Measurements from ENCODE around the gene DDX49.

Gene DDX49

DNA sequence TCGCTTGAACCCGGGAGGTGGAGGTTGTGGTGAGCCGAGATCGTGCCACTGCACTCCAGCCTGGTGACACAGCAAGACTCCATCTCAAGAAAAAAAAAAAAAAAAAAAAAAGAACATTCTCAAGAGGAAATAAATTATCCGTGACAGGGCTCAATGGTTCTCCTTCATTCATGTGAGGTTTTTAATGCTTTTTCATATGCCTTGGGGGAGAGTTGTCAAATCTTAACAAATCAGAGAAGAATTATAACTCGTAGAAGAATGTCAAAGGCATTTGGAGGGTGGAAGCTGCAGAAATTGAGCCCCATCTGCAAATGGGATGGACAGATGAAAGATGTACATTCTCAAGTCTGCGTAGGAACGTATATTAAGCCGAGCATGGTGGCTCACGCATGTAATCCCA lies 56.4 kb downstream of the DDX49 start:
- Histone ChIP-seq H3K27me3 (ENCODE audit: control insufficient read depth, insufficient read depth, low read length, poor library complexity, severe bottlenecking) (no peaks in the 10 kb centered on the region), H3K4me3 (ENCODE audit: insufficient read depth, low read depth, low read length) (no peak overlapping the region), H3K27ac (ENCODE audit: insufficient read depth, low read depth, low read length, poor library complexity, severe bottlenecking) (no peak overlapping the region), H3K9me3 (ENCODE audit: control insufficient read depth, low read length) (no peaks in the 10 kb centered on the region), H3K36me3 (ENCODE audit: control insufficient read depth, insufficient read depth, low read length) (no peaks in the 10 kb centered on the region), H3K4me1 (ENCODE audit: control insufficient read depth, insufficient read depth, low read length) (no peaks in the 10 kb centered on the region)
- WGBS, 2 experiments: 92% methylated on average over 10 of the region's 10 CpGs

Measured in ectodermal cell (in vitro differentiated cells).